ENCODE measurements around the gene MCFD2.

GRCh38 chr2:46942891-46943626, 27.5 kb upstream of the MCFD2 start:
- no peak for TF ChIP-seq CTCF (IDR thresholded peaks at IDR 0.05)
- no peak for TF ChIP-seq POLR2A (IDR thresholded peaks at IDR 0.05)

Measured in adrenal gland (tissue), 5 donors.